Activated CD8-positive, alpha-beta memory T cell treated with anti-CD3 and anti-CD28 coated beads, Interleukin-2, amount 50 U/mL, for 4 hours (primary cell): ENCODE results near the gene PLXNB3.

Experiments used
- DNase-seq: peaks from one replicate; pipeline ENCODE4 v3.0.0-alpha.2; 2020

PLXNB3 gene

DNA sequence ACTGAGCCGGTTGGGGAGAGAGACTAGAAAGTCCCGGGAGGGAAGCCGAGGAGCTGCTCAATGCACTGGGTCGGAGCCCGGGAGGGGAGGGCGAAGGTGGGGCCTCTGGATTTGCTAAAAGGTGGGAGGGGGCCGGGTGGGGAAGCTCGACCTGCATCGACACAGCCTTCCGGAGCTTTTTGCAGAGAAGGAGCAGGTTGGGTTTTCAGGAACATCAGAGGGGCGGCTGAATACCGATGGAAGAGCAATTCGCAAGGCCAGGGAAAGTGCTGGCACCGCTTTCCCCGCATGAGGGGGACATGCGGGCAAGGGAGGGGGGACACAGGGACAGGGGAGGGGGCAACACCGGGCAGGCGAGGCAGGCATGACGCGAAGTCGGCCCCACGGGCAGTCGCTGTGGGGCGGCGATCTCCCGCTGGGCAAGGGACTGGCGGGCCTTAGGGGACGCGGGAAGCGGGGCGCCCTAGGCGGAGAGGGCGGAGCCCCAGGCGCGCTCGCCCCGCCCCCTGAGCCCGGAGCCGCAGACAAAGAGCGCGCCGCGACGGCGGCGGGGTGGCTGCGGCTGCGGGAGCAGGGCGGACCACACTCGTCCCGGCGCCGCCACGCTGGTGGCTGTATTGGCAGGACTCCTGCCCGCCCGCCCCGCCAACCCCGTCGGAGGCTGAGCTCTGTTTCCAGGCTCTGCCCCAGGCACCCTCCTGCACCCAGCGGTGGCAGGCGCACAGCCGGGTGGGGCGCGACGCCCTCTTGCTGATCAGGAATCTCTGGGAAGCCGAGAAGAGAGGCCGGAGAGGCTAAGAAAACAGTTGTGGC, 54.7 kb downstream of the PLXNB3 start:
- peak; percentile 56 for DNase-seq

DNA sequence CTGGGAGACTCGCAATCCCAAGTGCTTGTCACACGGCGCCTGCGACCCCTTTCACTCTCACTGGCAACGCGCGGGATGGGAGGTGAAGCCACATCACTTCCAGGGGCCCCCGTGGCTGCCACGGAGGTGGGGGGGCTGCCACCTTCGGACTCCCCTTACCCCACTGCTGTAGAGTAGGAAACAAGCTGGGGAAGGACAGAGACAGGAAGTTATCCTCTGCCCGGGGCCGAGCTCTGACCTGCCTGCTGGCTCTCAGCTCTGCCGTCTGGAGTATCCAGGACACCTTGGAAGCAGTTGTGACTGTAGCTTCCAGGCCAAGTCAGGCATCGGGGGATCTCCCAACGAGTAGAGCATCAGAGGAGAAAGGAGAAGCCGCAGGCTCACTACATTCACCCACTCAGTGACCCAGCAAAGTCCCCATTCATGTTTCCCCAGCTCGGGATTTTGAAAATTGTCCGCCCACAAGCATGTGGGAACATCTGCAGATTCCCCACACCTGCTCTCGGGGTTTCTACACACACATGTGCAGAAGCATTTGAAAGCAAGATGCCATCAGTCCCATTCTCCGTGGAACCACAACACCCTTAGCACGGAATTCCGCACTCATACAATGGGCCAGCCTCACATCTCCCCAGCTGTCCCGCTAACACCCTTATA, 55.5 kb downstream of the PLXNB3 start:
- no peak for DNase-seq

DNA sequence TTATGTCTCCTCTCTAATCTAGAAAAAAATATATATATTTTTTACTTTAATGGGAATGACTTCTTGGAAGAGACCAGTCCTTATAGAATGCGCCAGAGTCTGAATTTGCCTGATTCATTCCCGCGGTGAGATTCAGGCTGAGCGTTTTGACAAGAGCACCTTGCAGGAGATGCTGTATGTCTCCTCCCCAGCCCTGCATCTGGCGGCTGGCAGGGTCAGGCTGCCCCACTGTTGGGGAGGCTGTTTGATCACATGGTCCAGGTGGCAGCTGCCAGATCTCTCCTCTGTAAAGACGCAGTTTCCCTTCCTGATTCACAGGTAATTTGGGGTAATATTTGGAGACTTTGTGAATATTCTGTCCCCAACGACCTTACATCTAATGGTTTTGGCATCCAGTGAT, 56.6 kb downstream of the PLXNB3 start:
- DNase-seq: no peak

DNA sequence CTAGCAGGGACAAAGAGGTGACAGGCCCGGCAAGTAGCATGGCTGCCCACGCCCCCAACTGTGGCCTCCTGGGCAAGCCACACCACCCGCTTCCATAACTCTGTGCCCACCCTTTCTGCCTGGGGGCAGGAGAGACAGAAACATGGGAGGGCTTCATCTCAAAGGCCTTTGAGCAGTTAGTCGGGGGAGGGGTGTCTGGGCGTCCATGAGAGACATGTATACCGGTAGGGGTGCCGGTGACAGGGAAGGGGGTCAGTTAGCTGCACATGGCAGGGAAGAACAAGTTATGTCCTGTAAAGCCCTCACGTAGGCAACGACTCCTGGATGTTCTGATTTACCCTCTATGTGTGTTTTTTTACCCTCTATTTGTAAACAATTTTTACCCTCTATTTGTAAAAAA, 57.0 kb downstream of the PLXNB3 start:
- no peak for DNase-seq

DNA sequence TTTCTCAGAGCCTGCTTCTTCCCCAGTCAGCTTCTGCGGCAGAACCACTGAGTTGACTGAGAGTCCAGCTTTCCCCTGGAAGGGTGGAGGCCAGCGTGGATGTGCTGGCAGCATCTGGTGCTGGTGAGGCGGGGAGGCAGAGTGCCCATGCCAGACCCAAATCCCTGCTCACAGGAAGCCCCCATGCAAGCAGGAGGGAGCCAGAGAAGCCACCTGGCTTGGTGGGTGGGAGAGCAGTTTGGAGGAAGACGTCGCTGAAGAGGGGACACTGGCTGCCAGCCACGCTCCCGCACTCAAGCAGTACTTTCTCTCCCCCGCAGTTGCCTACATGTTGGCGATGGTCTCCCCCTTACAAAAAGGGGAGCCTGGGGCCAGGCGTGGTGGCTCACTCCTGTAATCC, 60.3 kb downstream of the PLXNB3 start:
- DNase-seq: no peak

DNA sequence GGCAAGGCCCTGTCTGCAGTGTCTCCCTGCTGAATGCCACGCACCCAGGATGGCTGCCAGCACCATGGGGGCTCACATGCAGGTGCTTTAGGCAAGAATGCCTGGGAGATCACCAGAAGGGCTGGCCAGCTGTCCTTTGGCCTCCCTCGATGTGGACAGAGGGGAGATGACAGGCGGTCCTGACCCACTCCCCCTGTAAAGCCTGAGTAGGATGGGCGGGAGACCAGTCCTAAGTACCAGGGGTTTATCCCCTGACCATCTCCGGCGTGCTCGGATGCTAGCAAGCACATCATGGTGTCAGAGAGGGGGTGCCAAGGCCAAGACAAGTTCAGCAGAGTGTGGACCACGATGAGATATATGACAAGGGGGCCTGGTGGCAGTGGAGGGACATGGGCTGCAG, 61.0 kb downstream of the PLXNB3 start:
- DNase-seq: no peak
